ENCODE results near the gene C19orf81.

Gene C19orf81

GRCh38 chr19:50629801-50630200 is 19.4 kb upstream of the C19orf81 start:
- DNase-seq (ENCODE audit: low read depth), result no peak

- no peak for DNase-seq (ENCODE audit: low read depth)
Measured at GRCh38 chr19:50632151-50632835, 17.0 kb upstream of the C19orf81 start.

GRCh38 chr19:50633359-50633758 is 15.9 kb upstream of the C19orf81 start:
- no peak for DNase-seq (ENCODE audit: low read depth)

- no peak for DNase-seq (ENCODE audit: low read depth)
Measured at GRCh38 chr19:50633973-50634372, 15.3 kb upstream of the C19orf81 start.

- DNase-seq (ENCODE audit: low read depth), result no peak
Measured at GRCh38 chr19:50636317-50637085, 12.7 kb upstream of the C19orf81 start.

GRCh38 chr19:50638600-50638999 is 10.6 kb upstream of the C19orf81 start:
- DNase-seq (ENCODE audit: low read depth), result no peak

GRCh38 chr19:50639121-50640112 is 9.8 kb upstream of the C19orf81 start, which contains the start of gene SYT3:
SYT3 (minus strand) TSS chr19:50639881; CDS start chr19:50637411, 2,470 bp downstream.
- peak; percentile 2 for DNase-seq (ENCODE audit: low read depth)

GRCh38 chr19:50640368-50640767 is 8.9 kb upstream of the C19orf81 start:
- DNase-seq (ENCODE audit: low read depth), result no peak

- no peak for DNase-seq (ENCODE audit: low read depth)
Measured at GRCh38 chr19:50644315-50644915, 4.8 kb upstream of the C19orf81 start.

GRCh38 chr19:50645107-50645506 is 4.1 kb upstream of the C19orf81 start:
- no peak for DNase-seq (ENCODE audit: low read depth)

GRCh38 chr19:50646074-50646807 is 3.0 kb upstream of the C19orf81 start:
- DNase-seq (ENCODE audit: low read depth), result peak; percentile 59

- no peak for DNase-seq (ENCODE audit: low read depth)
Measured at GRCh38 chr19:50647879-50648615, 1.2 kb upstream of the C19orf81 start.

- DNase-seq (ENCODE audit: low read depth), result no peak
Measured at GRCh38 chr19:50648659-50649058, 586 bp upstream of the C19orf81 start.

GRCh38 chr19:50651174-50651573 is 1.9 kb downstream of the C19orf81 start:
- no peak for DNase-seq (ENCODE audit: low read depth)

GRCh38 chr19:50652722-50653121 is 3.5 kb downstream of the C19orf81 start:
- DNase-seq (ENCODE audit: low read depth), result no peak

GRCh38 chr19:50654882-50655281 is 5.6 kb downstream of the C19orf81 start:
- DNase-seq (ENCODE audit: low read depth), result no peak

- DNase-seq (ENCODE audit: low read depth), result no peak
Measured at GRCh38 chr19:50657222-50657669, 8.0 kb downstream of the C19orf81 start.

GRCh38 chr19:50657712-50658440 is 8.6 kb downstream of the C19orf81 start:
- peak; percentile 85 for DNase-seq (ENCODE audit: low read depth)

Measured in amniotic epithelial cell (primary cell).